Left forelimb (tissue), 1 donor: Measurements from ENCODE around the gene ALPG.
"Not testable (repeated sequence)": the region's sequence is repeated elsewhere in the genome, so short reads cannot be mapped to it uniquely, and the experiment has no call there.

Experiments
- DNase-seq: peaks from one replicate; pipeline ENCODE4 v3.0.0-alpha.2; 2018; ENCODE audit warnings: low spot score

ALPG gene

DNA sequence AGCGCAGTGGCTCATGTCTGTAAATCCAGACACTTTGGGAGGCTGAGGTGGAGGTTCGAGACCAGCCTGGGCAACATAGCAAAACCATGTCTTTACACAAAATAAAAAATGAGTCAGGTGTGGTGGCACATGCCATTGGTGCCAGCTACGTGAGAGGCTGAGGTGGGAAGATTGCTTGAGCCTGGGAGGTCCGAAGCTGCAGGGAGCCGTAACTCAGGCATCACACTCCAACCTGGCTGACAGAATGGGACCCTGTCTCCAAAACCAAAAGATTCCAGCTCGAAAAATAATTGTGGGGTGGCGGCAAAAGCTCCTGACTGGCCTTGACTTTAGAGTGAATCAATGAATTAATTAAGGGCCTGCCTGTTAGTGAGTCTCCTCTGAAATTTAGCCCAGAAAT is 29.3 kb upstream of the ALPG start:
- DNase-seq = no peak

DNA sequence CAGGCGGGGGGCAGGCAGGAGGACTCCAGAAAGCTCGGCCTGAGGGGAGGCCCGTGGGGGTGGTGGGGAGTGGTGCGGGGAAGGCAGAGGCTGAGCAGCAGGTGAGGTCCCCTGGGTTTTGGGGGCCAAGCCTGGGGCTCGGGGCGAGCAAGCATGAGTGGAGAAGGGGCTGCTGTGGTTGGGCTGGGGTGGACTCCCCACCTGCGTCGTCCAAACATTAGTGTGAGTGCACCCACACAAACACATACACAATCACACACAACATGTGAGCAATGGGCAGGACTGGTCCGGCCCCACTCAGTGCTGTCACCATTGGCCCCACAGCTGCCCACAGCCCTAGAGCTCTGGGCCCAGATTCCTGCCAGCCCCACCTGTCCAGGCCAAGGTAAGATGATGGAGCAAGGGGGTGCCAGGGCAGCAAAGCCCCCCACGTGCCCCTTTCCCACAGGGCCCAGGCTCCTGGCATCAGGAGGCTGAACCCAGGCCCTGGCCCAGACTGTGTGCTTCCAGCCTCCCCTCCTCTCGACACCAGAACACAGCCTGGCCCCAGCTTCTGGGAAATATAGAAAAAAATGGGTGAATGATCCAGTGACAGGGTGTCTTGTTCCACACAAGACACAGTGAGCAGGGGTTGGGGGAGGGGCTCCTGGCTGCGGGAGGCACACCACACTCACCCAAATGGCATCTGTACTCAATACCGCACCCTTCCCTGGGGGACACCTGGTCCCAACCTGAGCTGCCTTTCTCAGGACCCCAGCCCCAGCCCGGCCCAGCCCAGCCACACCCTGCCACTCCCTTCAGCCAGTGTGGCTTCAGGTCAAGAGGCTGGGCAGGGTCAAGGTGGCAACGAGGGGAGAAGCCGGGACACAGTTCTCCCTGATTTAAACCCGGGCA is 28.6 kb upstream of the ALPG start:
- DNase-seq = no peak

DNA sequence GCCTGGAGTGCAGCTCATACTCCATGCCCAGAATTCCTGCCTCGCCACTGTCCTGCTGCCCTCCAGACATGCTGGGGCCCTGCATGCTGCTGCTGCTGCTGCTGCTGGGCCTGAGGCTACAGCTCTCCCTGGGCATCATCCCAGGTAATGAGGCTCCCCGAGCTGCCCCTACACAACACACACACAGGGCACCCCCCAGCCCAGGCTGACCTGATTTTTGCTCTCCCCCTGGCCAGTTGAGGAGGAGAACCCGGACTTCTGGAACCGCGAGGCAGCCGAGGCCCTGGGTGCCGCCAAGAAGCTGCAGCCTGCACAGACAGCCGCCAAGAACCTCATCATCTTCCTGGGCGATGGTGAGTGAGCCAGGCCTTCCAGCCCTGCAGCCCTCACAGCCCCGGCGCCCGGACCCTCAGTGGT is 27.9 kb upstream of the ALPG start, which contains the start of gene ALPP:
Gene ALPP (plus strand): TSS at position 17 of the 417 bp plus-strand sequence. CDS start 52 bp downstream, at position 69.
- DNase-seq = not testable (repeated sequence)

DNA sequence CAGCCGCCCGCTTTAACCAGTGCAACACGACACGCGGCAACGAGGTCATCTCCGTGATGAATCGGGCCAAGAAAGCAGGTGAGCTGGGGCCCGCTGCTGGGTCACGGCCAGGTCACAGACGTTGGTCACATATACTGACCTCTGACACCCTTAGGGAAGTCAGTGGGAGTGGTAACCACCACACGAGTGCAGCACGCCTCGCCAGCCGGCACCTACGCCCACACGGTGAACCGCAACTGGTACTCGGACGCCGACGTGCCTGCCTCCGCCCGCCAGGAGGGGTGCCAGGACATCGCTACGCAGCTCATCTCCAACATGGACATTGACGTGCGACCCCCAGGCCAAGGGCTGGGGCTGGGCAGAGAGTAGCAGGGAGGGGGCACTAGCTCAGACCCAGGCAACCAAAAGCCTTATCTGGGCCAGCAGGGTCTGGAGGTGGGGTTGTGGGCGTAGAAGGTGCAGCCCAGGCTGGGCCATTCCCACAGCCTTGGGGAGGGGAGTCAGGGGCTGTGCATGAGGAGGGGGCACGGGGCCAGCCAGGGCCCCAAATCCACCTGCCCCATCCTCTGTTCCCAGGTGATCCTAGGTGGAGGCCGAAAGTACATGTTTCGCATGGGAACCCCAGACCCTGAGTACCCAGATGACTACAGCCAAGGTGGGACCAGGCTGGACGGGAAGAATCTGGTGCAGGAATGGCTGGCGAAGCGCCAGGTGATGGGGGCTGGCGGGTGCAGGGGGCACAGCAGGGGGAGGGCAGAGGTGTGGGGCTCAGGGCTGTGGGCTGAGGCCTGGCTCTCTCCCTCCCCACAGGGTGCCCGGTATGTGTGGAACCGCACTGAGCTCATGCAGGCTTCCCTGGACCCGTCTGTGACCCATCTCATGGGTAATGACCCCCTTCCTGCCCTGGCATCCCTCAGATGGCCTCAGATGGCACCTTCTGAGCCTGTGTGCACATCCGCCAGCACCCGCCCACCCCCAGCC is 26.7 kb upstream of the ALPG start:
- not testable (repeated sequence) for DNase-seq

DNA sequence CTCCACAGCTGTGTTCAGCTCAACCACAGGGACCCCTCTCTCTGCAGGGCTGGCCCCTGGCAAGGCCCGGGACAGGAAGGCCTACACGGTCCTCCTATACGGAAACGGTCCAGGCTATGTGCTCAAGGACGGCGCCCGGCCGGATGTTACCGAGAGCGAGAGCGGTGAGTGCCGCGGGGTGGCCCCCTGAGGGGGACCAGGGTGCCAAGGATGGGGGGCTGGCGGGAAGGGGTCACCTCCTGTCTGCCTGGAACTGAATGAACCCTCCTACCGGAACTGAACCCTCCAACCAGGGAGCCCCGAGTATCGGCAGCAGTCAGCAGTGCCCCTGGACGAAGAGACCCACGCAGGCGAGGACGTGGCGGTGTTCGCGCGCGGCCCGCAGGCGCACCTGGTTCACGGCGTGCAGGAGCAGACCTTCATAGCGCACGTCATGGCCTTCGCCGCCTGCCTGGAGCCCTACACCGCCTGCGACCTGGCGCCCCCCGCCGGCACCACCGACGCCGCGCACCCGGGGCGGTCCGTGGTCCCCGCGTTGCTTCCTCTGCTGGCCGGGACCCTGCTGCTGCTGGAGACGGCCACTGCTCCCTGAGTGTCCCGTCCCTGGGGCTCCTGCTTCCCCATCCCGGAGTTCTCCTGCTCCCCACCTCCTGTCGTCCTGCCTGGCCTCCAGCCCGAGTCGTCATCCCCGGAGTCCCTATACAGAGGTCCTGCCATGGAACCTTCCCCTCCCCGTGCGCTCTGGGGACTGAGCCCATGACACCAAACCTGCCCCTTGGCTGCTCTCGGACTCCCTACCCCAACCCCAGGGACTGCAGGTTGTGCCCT is 25.2 kb upstream of the ALPG start:
- DNase-seq = not testable (repeated sequence)

DNA sequence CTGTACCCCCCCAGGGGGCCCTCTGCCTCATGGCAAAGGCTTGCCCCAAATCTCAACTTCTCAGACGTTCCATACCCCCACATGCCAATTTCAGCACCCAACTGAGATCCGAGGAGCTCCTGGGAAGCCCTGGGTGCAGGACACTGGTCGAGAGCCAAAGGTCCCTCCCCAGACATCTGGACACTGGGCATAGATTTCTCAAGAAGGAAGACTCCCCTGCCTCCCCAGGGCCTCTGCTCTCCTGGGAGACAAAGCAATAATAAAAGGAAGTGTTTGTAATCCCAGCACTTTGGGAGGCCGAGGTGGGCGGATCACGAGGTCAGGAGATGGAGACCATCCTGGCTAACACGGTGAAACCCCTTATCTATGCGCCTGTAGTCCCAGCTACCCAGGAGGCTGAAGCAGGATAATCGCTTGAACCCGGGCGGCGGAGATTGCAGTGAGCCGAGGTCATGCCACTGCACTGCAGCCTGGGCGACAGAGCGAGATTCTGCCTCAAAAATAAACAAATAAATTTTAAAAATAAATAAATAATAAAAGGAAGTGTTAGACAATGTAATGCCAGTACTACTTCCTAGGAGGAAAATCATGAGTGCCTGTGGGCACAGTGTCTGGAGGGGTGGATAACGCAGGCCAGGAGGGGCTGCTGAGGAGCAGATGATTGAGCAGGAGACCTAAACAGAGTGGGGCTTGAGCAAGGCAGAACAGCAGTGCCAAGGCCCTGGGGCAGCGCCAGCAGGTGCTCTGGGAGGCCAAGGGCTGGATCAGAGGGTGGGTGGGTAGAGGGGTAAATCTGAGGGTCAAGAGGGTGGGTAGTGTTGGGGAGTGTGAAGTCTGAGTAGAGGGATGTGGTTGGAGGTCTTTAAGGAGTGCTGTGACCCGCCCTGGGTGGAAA is 24.1 kb upstream of the ALPG start:
- no peak for DNase-seq

DNA sequence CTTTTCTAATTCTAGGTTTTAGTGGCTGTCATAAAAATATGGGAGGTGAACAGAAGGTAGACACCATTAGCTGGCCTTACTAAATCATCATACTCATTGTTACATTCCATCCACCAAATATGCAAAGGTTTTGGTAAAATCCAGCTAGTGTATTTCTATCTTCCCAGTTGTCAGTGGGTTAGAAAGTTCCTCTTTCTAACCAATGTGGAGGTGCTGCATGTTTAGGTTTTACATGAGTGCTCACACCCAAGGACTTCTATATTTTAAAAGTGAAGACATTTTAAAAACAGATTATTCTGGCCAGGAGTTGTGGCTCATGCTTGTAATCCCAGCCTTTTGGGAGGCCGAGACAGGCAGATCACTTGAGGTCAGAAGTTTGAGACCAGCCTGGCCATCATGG is 22.2 kb upstream of the ALPG start:
- DNase-seq = no peak

DNA sequence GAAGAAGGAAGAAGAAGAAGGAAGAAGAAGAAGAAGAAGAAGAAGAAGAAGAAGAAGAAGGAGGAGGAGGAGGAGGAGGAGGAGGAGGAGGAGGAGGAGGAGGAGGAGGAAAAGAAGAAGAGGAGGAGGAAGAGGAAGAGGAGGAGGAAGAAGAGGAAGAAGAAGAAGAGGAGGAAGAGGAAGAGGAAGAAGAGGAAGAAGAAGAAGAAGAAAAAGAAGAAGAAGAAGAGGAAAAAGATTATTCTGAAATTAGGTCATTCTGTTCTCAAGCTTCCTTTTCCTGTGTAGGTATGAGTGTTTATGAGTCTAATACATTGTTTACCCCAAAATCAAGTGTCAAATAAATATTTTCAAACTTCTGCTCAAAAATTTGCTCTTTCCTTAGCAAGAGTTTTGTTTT is 21.6 kb upstream of the ALPG start:
- DNase-seq = not testable (repeated sequence)

DNA sequence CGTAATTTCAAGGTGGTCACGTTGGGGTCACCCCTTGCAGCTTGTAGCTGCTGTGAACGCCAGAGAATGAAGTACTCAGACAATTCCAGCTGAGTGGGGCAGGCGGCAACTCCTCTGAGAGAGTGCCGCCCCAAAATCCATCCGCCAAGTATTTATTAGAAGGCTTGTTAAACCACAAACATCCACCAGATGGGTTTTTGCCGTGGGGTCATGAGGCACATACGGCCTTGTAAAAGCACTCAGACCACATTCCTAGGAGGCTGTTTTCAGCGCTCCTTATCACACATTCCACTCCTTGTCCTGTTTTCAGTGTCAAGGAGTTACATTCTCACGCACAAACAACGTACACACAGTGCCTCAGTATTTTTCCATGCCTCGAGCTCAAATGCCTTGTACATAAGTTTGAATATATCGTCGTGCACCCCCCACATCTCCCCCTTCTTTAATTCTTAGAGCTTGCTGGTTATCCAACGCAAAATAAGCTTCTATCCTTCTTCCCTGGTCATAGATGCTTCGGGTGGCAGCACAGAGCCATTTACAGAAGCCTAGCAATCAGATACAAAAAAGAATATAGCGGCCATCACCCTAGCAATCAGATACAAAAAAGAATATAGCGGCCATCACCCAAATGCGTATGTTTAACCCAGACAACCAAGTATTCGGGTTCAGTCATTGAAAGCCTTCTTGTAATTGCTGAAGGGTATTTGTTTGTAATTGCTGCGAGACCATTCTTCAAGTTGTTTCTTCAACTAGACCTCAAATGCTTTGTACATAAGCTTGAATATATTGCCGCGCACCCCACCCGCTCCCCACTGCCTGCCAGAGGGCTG is 20.8 kb upstream of the ALPG start:
- DNase-seq = no peak

DNA sequence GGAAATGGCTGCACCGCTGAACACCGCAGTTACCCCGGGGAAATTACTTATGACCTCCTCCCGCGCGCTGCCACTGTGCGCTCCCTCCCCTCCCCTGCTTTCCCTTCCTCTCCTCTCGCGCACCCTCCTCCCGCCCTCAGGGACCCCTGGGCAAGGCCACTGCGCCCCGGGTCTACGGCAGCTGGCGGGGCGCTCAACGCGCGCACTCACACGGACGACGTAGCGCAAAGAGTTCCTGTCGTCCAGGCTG is 20.2 kb upstream of the ALPG start:
- DNase-seq = no peak

DNA sequence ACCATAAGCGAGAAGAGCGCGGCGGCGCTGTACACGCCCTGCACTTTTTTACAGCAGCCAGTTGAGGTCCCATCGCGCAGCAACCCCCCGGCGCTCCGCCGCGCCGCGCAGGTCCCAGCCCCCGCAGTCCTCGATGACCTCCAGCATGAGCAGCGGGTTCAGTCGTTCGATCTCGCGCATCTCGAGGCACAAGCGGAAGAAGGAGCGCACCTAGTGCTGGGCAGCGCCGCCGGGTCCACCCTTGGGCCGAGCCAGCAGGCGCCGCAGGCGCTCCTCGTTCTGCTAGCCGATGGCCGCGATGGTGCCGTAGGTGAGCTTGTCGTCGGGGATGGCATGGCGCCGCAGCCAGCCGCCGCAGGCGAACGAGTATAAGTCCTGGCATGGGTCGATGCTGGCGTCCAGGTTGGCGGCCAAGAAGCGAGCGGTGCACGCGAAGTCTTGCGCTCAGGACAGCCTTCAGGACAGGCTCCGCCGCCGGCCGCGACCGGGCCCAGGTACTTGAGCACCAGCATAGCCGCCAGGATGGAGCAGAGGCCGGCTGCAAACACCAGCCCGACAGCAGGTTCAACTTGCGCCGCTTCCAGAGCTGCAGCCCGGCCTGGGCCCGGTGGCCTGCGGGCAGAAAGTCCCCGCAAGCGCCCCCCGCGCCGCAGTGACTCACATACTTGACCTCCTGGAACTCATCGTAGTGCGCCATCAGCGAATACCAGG is 19.7 kb upstream of the ALPG start:
- DNase-seq = no peak

DNA sequence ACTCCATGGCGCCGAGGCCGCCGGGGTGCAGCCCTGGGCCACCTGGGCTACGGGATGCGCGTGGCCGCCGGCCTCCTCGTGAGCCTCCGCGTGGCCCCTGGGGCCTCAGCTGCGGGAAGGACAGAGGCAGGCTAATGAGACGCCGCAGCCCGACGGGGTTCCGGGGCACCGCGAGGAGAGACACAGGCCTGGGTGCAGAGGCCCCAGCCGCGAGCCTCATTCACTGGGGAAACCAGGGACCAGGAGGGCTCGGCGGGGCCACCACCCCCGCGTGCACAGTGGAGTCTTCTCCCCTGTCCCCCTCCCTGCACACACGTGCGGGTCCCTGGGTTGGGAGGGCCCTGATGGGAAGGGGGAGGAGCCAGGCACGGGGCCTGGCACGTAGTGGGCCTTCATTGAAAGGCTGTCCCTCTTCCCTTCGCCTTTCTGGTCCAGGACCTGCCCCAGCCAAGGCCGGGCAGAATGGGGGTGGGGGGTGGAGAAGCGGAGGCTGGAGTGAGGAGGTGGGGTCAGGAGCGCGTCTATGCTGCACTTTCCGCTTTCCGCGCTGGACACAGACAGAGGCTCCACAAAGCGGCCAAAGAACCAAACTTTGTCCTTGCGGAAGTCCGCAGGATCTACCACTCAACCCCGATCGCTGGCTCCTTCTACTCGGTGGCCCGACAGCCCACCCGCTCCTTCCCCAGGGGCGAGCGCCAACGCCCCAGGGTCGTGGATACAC is 19.0 kb upstream of the ALPG start:
- no peak for DNase-seq

DNA sequence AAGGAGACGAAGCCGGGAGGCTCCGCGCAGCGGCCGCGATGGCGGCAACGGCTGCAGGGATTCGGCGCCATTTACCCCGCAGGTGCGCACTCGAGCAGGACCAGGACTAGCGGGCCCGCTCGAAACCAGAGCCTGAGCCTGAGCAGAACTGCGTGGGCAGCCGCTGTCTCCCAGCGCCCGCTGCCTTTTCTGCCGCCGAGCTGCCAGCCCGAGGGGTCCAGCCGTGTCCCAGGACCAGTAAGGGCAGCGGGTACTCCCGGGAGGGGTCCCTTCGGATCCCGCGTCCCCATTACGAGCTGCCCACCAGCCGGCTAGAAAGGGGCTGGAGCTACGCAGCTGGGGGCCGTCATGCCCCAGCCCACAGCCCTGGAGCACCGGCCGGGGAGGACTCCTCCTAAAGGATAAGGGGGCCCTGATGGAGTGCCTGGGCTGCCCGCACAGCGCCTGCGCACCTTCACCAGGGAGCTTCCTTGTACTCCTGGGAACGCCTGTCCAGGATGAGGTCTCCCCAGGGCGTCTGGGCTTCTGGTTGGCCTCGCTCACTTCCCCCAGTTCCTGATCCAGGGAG is 18.2 kb upstream of the ALPG start:
- DNase-seq = no peak

DNA sequence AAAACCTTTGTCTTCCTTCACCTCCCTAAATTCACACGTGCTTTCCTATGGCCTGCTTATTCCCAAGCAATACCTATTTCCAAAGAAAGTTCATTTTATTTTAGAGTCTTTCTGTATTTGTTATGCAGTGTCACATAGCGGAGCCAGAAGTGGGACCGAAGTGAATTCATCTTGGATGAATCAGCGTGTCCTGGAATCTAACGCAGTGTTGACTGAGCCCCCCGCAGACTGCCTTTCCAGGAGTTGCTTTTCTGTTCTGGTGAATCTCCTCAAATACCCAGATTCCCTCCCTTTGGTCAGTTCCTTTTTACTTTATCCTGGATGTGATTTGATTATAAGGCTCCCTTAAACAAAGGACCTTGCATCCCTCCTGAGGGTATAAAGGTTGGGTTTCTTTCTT is 17.3 kb upstream of the ALPG start:
- DNase-seq = no peak

DNA sequence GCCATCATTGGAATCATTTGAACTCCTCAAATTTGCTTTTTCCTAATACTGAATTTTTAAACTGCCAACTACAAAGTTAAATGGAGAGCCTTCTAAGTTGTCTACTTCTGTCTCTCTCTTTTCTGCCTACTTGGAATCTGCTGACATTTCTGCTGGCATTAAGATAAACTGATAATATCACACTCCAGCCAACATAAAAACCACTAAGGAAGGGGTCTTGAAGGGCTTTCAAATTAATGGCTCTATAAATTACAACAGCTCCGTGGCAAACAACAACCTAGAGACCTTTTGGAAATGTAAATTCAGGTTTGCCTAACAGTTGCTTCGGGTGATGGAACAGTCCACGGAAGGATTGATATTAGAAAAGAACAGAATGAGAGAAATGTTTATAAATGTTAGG is 16.0 kb upstream of the ALPG start:
- no peak for DNase-seq

DNA sequence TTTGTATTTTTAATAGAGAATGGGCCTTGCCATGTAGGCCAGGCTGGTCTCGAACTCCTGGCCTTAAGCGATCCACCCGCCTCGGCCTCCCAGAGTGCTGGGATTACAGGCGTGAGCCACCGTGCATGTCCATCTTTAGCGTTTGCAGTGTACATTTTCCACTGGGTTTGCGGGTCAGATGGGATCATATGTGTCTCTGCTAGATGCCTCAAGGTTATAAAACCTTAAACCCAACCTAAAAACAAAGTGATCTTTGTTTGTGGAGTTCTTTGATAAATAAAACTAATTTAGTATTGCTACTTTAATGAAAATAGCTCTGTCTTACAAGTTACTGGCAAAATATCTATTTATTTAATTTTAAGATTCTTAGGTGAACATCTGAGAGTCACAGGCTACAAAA is 13.1 kb upstream of the ALPG start:
- no peak for DNase-seq

DNA sequence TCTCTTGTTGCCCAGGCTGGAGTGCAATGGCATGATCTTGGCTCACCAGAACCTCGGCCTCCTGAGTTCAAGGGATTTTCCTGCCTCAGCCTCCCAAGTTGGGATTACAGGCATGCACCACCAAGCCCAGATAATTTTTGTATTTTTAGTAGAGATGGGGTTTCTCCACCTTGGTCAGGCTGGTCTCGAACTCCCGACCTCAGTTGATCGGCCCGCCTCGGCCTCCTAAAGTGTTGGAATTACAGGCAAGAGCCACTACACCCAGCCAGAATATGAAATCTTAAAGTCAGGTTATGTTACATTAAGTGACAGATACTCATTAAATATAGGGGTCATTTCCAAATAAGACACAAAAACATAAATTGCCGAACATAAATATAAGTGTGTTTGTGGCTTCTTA is 12.2 kb upstream of the ALPG start:
- not testable (repeated sequence) for DNase-seq

DNA sequence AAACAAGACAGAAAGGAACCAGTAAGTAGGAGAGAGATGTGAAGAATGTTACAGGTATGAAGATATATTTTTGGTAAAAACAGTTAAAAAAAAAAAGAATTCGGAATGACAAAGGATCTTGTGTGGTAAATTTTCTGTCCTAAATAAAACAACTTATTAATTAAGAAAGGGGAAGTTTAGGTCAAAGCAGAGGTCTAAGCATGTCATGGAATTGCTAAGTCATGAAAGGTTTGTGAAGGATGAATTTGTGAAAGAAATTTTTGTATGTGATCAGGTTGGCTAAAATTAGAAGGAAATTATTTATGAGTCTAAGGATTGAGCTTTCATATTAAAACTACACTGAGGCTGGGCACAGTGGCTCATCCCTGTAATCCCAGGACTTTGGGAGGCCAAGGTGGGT is 11.1 kb upstream of the ALPG start:
- DNase-seq = no peak

DNA sequence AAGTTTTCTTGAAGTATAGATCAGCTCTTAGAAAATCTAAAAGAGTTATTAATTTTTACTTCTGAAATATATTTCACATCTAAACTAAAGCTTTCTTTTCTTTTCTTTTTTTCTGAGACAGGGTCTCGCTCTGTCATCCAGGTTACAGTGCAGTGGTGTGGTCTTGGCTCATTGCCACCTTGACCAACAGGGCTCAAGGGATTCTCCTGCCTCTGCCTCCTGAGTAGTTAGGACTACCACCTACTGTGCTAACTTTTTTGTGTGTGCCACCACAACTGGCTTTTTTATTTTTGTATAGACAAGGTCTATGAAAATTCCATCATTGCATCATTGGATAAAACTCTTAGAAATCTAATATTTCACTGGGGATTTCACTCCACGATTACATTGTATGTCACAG is 10.0 kb upstream of the ALPG start:
- no peak for DNase-seq
